Stimulated activated CD4-positive, alpha-beta T cell treated with anti-CD3 and anti-CD28 coated beads, TNF-alpha, amount 100 ng/mL, for 48 hours (primary cell): ENCODE results near the gene GALNT14.
"Not testable (repeated sequence)": the region's sequence is repeated elsewhere in the genome, so short reads cannot be mapped to it uniquely, and the experiment has no call there.

Source experiments
- DNase-seq, 3 donors: peaks; one replicate each; pipeline ENCODE4 v3.0.0-alpha.2; 2020; ENCODE audit warnings: low read depth in 3 of 3

Gene GALNT14, protein sequence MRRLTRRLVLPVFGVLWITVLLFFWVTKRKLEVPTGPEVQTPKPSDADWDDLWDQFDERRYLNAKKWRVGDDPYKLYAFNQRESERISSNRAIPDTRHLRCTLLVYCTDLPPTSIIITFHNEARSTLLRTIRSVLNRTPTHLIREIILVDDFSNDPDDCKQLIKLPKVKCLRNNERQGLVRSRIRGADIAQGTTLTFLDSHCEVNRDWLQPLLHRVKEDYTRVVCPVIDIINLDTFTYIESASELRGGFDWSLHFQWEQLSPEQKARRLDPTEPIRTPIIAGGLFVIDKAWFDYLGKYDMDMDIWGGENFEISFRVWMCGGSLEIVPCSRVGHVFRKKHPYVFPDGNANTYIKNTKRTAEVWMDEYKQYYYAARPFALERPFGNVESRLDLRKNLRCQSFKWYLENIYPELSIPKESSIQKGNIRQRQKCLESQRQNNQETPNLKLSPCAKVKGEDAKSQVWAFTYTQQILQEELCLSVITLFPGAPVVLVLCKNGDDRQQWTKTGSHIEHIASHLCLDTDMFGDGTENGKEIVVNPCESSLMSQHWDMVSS

GRCh38 chr2:31138037-31138962 lies at the start of gene GALNT14:
Gene GALNT14 (minus strand): TSS chr2:31138440. CDS start chr2:31138086, 354 bp downstream.
- peak in 1 of 3 donors; percentile 38 for DNase-seq

DNA sequence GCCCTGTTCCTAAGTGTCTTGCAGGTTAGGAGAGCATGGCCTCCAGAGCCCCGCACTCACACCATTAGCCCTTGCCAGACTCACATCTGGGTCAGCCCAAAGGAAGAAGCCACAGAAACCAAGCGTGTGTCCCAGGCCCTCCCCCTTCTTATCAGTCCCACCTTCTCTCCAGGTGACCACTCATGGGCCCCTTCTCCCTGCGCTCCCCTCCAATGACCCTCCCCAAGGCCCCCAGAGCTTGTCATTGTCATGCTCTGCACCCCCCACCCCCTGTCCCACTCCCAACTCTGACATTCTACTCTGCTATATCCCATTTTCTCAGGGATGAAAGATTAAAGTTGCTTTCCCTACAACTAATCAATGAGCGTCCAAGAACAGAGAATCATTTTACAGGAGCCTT lies 48.9 kb upstream of the GALNT14 start:
- DNase-seq = no peak

DNA sequence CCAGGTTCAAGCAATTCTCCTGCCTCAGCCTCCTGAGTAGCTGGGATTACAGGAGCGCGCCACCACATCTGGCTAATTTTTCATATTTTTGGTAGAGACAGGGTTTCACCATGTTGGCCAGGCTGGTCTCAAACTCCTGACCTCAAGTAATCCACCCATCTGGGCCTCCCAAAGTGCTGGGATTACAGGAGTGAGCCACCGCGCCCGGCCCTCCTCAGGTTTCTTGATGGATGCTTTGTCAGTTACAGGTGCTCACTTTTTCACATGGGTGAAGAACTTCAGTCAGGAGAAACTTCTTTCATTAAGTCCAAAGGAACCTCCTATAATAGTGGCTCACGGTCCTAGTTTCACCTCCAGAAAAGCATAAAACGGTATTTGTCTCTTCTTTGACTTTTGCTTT lies 45.7 kb upstream of the GALNT14 start:
- not testable (repeated sequence) for DNase-seq

DNA sequence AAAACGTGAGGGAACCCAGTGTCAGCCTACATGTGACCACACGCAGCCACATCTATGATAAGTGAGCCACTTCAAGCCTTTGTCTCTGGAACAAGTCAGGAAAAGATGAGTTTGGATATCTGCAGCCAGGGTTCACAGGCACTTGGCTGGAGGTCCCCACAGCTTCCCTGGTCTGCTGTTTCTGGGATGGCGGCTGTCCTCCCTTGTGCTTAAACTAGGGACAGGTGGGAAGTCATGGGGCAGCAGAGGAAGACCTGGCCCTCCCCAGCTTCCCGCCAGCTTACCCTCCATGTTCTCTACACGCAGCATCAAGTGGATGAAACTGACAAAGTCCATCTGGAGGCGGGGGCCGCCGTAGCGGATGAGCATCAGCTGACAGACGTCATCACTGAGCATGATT lies 38.5 kb upstream of the GALNT14 start:
- DNase-seq = no peak

DNA sequence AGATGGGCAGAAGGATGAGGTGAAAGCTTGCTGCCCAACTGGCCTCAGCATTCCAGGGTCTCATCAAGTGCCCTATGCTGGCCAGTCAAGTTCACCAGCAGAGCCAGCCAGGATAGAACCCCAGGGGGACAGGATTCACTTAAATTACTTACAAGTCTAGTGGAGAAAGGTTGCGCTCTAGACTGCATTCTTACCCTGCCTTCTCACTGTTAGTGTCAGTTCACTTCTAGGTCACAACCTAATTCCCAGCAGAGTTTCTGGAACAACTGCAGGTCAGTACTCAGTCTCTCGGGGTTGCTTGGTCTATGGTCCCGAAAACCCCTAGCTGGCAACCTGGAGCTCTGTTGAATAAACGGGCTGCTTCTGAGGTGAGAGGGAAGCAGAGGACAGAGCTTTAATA lies 32.9 kb upstream of the GALNT14 start:
- no peak for DNase-seq

DNA sequence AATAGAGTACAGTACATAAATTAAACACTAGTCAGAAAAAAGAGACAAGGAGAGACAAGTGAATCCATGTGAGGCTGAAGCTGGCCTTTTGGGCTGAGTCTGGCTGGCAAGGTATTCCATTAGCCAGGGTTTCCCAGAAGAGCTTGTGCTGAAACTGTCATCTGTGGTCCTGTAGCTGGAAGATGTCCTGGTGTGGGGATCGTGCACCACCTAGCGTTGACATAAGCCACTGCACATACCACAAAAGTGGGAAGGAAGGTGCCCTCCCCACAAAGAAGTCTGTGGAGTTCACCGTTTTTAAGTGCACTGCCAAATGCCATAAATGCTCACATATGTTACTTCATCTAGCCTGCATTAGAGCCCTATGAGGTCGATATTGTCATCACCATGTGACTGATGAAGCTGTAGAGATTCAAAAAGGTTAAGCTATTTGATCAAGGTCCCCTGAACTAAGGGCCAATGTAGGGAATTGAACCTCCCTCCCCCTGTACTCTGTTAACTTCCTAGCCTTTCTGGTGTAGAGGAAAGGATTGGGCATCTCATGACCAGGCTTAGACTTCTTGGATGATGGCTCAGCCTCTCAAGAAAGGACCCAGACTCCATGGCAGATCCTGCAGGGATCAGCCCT lies 31.9 kb upstream of the GALNT14 start:
- DNase-seq = peak; percentile 14 to 32 (median 28)

DNA sequence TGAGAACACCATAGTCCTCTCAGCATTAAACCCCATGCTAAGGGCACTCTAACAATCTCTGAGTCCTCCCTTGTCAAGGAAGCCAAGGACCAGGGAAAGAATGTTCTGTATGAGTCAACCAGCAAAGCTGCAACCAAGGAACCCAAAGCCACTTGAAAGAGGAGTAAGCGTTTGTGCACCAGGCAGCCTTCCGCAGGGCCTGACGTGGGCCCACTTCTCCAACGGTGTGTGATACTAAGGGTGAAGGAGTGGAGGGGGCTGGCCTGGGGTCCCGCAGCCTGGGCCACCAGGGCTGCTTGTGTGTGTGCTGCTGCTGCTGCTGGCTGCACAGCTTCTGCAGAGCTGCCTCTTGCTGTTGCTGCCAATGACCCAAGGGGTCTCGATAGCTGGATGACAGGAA lies 30.1 kb upstream of the GALNT14 start:
- DNase-seq = no peak

- DNase-seq = no peak
Observed at GRCh38 chr2:31166925-31167324, 28.7 kb upstream of the GALNT14 start.

GRCh38 chr2:31163011-31163539 lies 24.8 kb upstream of the GALNT14 start:
- DNase-seq = no peak

DNA sequence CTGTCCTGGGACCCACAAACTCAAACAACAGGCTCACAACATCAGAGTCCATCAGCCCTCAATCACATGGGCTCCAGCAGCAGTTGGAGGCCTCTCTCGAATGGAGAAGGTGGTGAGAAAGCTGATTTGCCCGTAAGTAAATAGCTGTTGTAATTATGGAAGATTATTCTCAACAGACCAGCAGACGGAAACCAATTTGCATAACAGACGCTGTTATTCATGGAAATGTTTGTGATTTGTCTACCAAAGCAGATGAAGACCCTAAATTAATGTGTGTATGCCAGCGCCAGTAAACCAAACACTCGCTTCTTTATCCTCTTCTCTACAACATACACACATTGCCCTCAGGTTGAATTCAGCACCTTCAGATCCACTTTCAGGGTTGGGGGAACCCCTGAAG lies 23.4 kb upstream of the GALNT14 start:
- no peak for DNase-seq

DNA sequence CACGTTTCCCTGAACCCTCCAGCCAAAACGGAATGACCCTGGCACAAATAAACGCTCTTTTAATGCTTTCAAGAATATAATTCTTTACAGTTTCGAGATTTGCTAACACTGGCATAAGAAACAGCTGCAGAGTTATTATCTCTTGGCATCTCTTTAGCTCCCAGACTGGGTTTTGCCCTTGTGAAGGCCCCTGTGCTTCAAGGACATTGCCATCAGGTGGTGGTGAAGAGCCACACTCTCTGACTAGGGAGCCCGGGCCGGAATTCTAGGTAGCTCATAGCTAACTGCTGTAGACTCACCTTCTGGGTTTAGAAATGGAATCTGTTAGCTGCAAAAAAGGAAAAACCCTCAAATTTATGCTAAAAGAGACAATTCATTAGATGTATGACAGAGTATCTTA lies 13.3 kb upstream of the GALNT14 start:
- DNase-seq = no peak

- no peak for DNase-seq
Observed at GRCh38 chr2:31150120-31150670, 12.0 kb upstream of the GALNT14 start.

GRCh38 chr2:31148514-31148913 lies 10.3 kb upstream of the GALNT14 start:
- DNase-seq = no peak

- DNase-seq = no peak
Observed at GRCh38 chr2:31147645-31148044, 9.4 kb upstream of the GALNT14 start.

- DNase-seq = no peak
Observed at GRCh38 chr2:31142110-31142509, 3.9 kb upstream of the GALNT14 start.

- no peak for DNase-seq
Observed at GRCh38 chr2:31141443-31142085, 3.3 kb upstream of the GALNT14 start.

- no peak for DNase-seq
Observed at GRCh38 chr2:31140151-31140550, 1.9 kb upstream of the GALNT14 start.

GRCh38 chr2:31139671-31140070 lies 1.4 kb upstream of the GALNT14 start:
- DNase-seq = no peak

DNA sequence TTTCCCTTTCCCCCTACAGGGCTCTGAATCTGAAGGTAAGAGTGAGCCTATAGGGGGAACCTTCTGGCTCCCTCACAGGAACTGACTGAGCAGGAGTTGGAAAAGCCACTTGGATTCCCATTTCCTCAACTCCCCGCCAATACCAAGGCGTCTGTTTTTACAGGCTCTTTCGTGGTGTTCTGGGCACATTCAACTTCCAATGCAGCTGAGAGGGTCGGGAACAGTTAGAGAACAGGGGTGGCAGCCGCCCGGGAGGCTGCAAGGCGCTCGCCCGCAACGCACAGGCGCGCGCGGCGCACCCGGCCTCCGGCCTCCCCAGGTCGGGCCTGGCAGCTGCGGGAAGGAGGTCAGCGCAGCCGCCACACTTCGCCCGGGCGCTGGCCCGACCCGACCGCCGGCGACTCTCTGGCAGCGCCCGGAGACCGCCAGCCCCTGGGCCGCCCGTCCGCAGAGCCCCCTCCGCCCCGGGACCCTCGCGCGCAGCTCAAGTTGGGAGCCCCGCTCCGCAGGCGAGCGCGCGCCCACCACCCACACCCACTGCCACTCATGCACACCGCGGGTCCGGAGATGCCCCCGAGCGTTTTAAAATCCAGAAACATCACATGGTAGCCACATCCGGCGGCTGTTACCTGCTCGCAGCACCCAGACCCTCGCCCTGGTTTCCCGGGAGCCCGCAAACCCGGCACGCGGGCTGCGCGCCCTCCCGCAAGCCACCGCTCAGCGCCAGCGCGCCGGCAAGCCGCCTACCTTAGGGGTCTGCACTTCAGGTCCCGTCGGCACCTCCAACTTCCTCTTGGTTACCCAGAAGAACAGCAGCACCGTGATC lies 816 bp downstream of the GALNT14 start:
- no peak for DNase-seq

GRCh38 chr2:31136732-31137131 lies 1.5 kb downstream of the GALNT14 start:
- DNase-seq = no peak
